GM21619 (cell line): ENCODE data around the gene PTPRG.

Source experiments
- ATAC-seq: cut with Tn5 transposase; IDR thresholded peaks from one replicate; pipeline ENCODE4 v1.9.1; 2021; ENCODE audit not compliant: unreplicated experiment

The PTPRG gene

DNA sequence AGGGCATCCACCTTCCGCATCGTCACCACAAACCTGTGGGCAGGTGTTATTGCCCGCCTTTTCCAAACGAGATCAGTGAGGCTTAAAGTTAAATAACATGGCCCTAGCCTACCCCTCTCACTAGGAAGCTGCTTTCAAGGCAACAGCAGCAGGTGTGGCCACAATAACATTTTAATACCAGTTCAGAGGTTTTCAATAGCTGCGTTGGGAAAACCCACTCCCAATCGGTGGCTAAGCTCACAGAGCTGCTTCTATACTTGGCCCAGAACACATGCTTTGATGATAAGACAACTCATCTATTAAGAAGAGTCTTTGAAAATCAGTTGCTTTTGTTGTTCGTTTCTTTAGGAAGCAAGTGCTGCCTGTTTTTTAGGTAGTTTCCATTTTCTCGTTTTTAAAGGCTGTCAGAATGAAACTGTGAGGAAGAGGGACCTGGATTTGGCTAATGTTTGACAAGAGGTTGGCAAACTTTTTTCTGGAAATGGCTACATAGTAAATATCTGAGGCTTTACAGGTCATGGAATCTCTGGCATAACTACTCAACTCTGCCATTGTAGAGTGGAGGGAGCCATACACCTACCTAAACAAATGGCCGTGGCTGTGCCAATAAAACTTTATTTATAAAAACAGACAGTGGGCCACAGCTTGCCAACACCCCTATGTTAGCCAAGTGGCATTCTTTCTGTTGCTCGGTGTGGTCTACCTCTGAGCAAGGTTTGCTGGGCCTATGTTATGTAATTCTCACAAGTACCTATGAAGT lies 632.4 kb downstream of the PTPRG start:
- ATAC-seq, result no peak

DNA sequence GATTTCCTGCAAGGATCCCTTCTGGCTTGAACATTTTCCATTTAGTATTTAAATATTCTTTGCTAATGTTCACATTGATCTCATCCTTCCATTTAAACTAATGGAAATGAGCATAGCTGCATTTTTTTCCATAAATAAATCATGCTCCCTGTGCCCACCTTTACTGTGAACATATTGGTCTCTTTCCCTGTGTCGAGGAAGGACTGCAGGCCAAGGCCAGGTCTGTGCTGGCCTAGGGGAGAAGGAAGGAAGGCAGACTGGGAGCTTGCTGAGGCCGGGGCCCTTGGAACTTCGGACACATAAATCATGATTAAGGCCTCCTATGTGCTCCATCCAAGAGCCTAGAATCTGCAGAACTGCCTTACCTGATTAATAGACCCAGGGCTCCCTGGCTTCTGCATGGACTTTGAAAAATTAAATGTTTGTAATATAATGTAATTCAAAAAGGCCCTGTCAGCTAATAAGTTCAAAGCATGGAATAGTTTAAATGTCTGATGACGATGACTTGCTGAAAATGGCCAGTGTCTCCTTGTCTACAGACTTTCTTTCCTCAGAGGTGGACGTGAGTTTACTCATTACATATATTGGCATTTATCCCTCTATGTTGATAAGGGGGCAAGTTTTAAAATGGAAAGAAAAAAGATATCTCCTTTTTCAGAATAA lies 636.1 kb downstream of the PTPRG start:
- ATAC-seq, result no peak

DNA sequence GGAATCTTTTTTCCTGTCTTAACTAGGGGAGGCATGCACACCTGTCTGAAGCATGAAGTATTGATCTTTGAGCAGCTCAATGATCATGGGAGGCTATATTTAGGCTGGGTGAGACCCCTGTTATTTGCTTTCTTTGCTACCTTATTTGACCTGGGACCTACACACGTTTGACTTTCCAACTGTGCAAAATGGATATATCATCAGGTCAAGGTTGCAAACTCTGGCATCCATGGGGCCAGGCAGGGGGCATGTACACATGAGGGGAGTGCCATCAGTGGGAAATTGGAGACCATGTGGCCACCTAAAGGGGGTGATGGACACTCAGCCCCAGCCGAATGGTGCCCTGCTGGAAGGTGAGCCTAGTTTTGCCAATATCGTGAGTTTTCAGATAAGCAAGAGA lies 637.8 kb downstream of the PTPRG start:
- ATAC-seq, result no peak

DNA sequence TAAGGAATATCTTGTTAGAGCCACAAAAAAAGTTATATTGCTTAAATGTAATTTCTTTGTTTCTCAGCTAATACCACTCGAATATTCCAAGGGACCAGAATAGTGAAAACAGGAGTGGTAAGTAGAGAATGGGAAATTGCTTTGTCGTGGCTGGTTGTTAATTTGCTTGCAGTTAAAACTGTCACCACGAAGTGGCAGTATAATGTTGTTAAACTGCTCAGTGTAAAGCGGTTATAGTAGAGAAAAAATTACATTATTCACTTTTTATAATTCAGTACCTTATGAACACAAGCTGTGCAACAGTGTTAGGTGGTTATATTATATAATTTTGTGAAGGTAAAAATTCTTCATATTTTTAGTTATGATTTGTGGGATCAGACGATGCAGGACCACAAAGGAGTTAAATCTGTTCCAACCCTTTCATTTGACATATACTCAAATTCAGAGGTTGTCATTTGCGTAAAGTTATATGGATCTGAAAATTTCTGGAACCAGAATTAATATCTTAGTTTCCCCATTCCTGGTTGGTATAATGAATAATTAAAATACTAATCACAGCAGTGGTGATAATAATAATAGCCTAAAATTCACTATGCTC lies 640.2 kb downstream of the PTPRG start:
- no peak for ATAC-seq

DNA sequence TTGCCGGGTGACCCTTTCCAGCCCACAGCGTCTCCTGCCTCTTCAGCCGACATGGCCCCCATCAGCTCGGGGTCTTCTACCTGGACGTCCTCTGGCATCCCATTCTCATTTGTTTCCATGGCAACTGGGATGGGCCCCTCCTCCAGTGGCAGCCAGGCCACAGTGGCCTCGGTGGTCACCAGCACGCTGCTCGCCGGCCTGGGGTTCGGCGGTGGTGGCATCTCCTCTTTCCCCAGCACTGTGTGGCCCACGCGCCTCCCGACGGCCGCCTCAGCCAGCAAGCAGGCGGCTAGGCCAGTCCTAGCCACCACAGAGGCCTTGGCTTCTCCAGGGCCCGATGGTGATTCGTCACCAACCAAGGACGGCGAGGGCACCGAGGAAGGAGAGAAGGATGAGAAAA lies 641.8 kb downstream of the PTPRG start:
- no peak for ATAC-seq

DNA sequence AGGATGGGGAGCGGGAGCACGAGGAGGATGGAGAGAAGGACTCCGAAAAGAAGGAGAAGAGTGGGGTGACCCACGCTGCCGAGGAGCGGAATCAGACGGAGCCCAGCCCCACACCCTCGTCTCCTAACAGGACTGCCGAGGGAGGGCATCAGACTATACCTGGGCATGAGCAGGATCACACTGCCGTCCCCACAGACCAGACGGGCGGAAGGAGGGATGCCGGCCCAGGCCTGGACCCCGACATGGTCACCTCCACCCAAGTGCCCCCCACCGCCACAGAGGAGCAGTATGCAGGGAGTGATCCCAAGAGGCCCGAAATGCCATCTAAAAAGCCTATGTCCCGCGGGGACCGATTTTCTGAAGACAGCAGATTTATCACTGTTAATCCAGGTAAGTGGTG lies 642.2 kb downstream of the PTPRG start:
- ATAC-seq, result no peak

DNA sequence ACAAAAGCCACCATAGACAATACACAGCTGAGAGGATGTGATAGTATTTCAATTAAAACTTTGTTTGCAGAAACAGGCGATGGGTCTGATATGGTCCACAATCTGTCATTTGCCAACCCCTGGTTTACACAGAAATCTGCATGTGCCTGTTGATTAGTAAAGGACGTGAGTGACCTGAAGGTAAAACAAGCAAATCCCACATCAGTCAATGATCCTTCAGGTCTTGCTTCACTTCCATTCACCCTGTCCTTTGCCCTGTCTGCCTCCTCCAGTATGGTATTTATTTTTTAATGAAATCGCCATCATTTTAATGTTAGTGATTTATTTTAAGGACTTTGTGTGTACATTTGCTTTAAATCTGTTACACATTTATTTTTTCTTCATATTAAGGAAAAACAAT lies 645.8 kb downstream of the PTPRG start:
- ATAC-seq, result no peak

DNA sequence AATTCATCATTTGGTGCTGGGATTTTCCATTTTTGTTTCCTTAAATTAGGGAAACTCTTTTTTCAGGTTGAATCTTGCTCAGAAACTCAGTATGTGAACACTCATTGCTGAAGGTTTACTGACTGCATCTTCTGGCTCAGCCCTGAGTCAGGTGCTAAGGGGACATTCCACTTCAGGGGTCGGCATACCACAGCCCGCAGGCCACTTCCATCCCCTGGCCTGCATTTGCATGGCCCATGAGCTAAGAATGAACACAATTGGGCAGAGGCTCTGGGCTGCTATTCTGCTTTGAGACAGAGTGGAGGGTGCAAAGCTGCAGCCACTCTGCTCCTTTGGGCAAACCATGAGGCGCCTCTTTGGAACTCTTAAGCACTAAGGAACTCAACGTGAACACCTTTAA lies 647.0 kb downstream of the PTPRG start:
- no peak for ATAC-seq

DNA sequence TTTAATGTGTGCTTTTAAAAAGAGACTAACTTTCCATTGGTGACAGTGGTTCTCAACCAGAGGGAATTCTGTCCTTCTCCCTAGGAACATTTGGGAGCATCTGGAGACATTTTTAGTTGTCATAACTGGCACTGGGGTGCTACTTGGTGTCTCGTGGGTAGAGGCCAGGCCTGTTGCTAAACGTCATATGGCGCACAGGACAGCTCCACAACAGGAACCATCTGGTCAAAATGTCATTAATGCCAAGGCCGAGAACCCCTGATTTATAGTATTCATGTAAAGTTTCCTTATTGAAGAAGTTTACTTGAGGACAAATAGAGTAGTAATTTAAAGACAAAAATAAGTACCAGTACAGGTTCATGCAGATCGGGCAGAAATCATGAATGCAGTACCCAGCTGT lies 647.7 kb downstream of the PTPRG start:
- no peak for ATAC-seq

DNA sequence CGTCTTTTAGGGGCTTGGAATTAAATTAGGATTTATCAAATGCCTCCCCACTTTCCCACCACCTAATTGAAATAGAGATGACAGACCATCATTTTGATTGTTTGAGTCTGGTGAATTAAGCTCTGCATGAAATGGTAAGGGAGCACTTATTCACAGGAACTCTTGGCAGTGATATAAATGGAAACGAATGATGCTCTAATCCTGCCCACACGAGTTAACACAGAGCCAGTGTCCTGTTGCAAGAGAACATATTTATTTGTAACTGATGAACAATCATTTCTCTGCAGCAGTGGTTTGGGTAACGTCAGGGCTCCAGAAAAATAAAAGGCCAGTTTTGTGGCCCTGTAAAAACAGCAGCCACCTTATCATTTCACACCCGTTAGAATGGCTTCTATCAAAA lies 648.6 kb downstream of the PTPRG start:
- no peak for ATAC-seq

DNA sequence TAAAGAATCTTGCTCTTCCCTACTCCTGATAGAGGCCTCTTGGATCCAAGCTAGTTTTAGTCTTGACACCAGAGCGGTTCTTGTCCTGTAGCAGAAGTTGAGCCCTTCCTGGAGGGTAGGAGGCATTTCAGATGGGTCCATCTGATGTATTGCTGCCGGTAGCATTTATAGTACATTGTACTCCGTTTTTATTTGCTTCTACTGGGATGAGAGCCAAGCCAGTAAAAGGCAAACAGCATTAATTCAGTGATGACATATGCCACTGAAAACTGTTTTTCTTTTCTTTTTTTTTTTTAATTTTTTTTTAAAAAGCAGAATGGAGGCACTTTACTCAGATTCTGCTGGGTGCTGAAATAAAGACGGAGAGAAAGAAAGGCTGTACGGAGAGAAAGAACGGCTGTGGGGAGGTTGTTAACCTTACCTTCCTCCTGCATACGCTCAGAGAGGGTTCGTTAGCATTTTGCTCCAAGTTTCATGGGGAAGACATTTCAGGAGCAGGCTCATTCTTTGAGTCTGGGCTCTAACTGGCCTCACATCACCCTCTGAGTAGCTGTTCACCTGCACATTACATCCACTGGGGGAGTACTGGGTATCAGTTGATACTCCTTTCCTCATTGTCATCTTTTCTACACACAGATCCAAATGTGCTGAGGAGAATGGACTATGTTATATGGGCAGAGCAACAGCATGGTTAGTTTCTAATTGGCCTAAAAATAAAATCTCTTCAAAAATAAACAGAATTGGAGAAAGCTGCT lies 650.5 kb downstream of the PTPRG start:
- no peak for ATAC-seq

DNA sequence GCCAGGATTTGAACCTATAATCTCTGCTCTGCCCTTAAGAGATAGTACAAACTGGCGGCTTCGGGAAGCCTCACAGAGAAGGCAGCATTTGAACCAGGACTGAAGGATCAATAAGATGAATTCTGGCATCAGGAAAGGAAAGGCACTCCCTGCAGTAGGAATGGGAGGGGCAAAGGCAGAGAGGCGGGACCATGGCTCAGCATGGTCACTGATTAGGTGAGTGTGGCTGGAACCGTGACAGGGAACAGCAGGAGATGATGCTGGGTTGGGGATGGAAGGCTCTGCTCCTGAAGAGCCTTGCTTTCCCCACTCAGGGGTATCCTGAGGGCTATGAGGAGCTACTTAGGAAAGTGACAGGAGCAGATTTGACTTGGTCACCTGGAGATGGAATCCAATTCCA lies 653.5 kb downstream of the PTPRG start:
- no peak for ATAC-seq

DNA sequence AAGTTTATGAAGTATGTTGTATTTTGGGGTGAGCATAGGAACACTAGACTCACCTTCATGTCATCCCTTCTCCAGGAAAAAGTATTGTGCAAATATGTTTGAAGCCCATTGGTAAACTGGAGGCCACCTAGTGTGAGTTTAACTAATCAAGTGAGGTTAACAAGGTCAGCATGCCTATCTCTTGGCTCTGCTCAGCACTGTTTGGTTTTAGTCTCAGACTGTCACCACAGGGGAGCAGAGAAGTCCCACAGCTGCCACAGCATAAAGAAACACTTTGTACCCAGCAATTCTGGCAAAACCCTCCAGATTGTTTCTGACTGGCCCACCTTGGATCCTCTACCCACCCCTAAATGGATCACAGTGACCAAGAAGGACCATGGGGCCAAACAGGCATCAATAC lies 659.2 kb downstream of the PTPRG start:
- no peak for ATAC-seq

DNA sequence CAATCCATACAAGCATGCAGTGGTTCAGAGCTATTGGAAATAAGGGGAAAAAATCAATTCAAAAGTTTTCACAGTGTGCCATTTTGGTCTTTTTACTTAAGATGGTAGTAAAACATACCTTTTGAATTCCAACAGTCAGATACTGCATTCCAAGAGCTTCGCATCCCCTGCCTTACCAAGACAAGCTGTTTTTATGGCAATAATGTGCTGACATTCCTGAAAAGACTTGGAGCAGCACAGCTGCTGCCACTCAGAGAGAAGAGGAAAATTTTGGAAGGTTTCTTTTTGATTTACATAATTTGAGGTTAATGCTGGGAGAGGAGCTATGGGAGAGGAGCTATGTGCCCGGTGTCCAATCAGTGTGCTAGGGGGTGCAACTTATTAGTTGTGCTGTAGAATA lies 663.7 kb downstream of the PTPRG start:
- ATAC-seq, result no peak

DNA sequence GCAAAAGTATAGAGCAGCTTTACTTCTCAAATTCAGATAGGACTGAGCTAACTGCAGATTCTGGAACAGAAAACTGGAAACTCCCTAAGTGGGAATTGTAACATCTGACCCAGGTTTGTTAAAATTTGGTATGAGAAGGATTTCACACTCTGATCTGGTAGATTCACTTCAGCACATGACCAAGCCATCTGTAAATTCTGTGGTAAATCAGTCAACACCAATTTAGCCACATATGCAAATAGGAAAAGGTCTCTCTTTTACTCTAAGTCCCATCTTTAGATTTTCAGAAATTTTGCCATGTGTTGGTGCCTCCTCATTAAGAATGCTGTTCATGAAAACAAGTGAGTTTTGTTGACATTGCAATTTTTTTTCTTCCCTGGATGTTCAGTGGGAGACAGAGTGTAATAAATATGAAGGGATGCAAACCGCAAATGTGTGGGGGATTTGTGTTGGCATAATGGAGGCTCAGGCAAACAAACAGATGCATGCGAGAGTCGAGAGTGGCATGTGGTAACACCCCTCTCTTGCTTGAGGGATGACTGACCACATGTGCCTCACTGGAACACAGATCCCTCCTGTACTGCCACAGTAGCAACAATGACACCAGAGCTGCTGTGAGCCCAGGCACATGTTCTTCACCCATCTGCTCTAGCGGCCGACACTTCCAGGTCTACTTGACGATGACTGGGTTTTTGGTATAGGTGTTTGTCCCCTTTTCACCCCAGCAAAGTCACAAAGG lies 665.4 kb downstream of the PTPRG start:
- ATAC-seq, result peak; percentile 56

DNA sequence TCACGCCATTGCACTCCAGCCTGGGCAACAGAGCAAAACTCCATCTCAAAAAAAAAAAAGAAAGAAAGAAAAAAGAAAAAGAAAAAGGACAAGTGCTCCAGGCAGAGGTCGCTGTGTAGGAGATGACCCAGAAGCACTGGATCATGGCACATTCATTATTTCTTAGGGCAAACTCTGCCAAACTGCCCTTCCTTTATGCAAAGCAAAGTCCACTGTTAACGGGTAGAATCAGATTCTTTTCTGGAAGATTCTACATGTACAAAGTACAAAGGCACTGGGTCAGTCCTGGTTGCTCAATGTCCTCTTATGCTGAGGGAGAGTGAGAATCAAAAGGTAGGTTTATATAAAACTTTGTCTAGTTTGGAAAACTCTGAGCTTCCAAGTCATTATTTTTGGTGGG lies 667.1 kb downstream of the PTPRG start:
- no peak for ATAC-seq

DNA sequence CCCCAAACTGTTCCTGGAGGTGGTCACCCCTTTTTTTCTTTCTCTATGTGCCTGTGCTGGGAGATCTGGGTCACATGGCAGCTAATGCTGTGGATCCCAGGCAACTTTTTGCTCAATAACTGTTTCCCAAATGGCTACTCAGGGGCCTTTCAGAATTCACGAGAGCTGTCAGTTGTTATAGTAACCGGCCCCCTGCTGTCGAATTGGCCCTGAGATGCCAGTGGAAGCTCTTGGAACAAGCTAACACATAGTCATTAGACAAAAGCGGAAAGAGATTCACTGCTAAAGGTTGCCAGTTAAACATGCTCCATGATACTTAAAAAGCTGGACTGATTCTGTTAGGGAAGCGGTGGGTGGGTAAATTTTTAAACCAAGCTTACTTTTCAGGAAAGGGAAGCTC lies 667.8 kb downstream of the PTPRG start:
- no peak for ATAC-seq

DNA sequence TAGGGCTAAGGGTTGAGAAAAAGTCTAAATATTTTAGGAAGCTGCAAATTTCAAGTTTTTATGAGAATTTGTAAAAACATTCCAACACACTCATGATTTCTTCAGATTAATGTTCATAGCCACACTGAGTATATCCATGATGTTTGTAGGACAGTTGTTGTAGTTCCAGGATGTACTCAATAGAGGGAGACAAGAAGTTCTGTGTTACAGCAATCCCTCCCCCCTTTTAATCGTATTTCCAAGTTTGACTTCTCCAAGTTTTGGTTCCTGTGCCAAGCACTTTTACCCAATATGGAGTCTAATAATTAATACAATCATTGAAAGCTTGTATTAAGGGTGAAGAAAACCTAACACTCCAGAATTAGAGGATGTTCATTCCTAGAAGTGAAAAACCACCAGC lies 668.5 kb downstream of the PTPRG start:
- no peak for ATAC-seq

DNA sequence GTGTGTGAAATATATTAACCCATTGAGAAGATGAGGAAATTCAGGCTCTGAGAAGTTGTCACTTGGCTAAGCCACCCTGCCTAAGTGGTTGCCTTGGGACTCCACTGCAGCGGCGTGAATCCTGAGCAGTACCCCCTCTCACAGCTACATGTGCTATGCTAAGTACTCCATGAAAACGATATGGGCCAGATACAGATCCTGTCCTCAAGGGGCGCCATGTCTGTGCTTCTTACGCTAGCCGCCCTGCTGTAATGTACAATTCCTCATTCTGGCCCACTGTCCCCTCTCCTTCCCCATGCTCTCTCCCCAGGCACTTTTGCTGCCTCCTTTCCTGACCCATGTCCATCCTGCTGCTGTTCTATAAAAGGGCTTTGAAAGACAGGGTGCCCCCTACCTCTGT lies 671.7 kb downstream of the PTPRG start:
- no peak for ATAC-seq

DNA sequence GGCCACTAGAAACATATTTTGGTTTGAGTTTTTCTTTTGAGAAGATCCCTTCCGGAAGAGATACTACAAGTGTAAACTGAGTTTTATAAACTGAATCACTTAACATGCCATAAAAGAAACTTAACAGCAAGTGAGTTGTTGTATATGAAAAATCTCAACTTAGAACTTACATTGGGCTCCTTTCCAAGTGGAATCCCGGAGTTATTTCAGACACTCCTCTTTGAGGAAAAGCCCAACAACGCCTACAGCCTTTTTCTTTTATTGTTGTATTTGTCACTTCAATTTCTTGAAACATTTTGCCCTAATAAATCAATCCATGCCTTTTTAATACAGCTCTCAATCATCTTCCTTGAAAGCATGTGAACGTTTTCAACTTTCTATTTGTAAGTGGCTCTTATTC lies 674.6 kb downstream of the PTPRG start:
- no peak for ATAC-seq

DNA sequence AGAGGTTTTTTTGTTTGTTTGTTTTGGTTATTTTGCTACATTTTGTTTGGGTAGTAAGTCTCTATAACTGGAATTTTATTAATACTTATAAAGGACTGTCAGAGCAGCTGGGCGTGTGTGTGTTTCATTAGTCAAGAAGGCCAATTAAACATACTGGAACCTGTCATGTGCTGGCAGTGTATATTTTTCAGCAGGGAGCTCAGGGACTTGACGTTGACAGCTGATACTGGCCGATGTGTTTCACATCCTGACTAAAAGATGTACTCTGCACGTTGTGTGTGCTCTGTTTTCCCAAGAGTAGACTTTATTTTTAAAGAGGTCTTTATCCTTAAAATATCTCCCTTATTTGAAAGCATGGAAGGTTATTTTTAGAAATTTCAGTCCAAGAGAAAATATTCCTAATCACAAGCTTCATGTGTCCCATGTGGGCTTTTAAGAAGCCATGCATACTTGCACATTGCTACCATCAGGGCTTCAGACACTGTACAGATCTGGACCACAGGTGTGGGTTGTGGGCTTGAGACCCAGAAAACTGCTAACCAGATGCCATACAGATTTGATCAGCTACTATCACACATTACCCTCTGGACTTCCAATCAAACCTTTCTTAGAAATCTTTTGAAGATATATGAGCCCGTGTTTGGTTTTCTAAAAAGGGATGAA lies 676.0 kb downstream of the PTPRG start:
- no peak for ATAC-seq
